Dendritic cell treated with granulocyte-macrophage colony-stimulating factor and Interleukin-4, amounts not matched to agents 40 ng/mL and 50 ng/mL, for 4 days (primary cell): ENCODE results near the gene TCERG1L.

Source experiments
- H3K27ac Mint-ChIP-seq: one replicate; pipeline ENCODE4 v1.8.0; 2022; ENCODE audit warnings: mild to moderate bottlenecking, mixed read lengths
- H3K27me3 Mint-ChIP-seq: one replicate; pipeline ENCODE4 v1.8.0; 2022; ENCODE audit warnings: mild to moderate bottlenecking, mixed read lengths
- H3K36me3 Mint-ChIP-seq: one replicate; pipeline ENCODE4 v1.8.0; 2022; ENCODE audit warnings: low read depth, mixed read lengths
- H3K4me1 Mint-ChIP-seq: one replicate; pipeline ENCODE4 v1.8.0; 2022; ENCODE audit warnings: low read depth, mixed read lengths
- H3K4me3 Mint-ChIP-seq: one replicate; pipeline ENCODE4 v1.8.0; 2022; ENCODE audit warnings: mild to moderate bottlenecking, moderate library complexity, mixed read lengths
- H3K9me3 Mint-ChIP-seq: one replicate; pipeline ENCODE4 v1.8.0; 2022; ENCODE audit warnings: mixed read lengths
- intact Hi-C: fragments of 100-400 bp; cut with micrococcal nuclease; formaldehyde crosslinking; loops from one replicate; pipeline ENCODE4 v1.15.0; 2022

The TCERG1L gene

GRCh38 chr10:131132681-131133080, 178.8 kb downstream of the TCERG1L start:
- Mint-ChIP-seq H3K27ac (no peak overlapping the region), H3K27me3 (no peaks in the 10 kb centered on the region), H3K4me3 (no peak overlapping the region), H3K9me3 (no peaks in the 10 kb centered on the region), H3K4me1 (no peaks in the 10 kb centered on the region), H3K36me3 (no peaks in the 10 kb centered on the region)
- intact Hi-C loops: no loop called here

GRCh38 chr10:131131726-131132591, 179.6 kb downstream of the TCERG1L start:
- no peak overlapping the region for H3K4me3 Mint-ChIP-seq
- H3K27me3 Mint-ChIP-seq: no peaks in the 10 kb centered on the region
- intact Hi-C loops: no loop called here
- H3K4me1 Mint-ChIP-seq: no peaks in the 10 kb centered on the region
- no peaks in the 10 kb centered on the region for H3K9me3 Mint-ChIP-seq
- no peaks in the 10 kb centered on the region for H3K36me3 Mint-ChIP-seq
- H3K27ac Mint-ChIP-seq: no peak overlapping the region

GRCh38 chr10:131130025-131130424, 181.5 kb downstream of the TCERG1L start:
- intact Hi-C loops: no loop called here
- Mint-ChIP-seq H3K4me1 (no peaks in the 10 kb centered on the region), H3K9me3 (no peaks in the 10 kb centered on the region), H3K27me3 (no peaks in the 10 kb centered on the region), H3K27ac (no peak overlapping the region), H3K36me3 (no peaks in the 10 kb centered on the region), H3K4me3 (no peak overlapping the region)

- intact Hi-C loops: no loop called here
- no peaks in the 10 kb centered on the region for H3K4me1 Mint-ChIP-seq
- no peaks in the 10 kb centered on the region for H3K27me3 Mint-ChIP-seq
Observed at GRCh38 chr10:131129544-131129943, 182.0 kb downstream of the TCERG1L start.

GRCh38 chr10:131128731-131129130, 182.8 kb downstream of the TCERG1L start:
- intact Hi-C loops: no loop called here
- no peaks in the 10 kb centered on the region for H3K4me1 Mint-ChIP-seq
- no peaks in the 10 kb centered on the region for H3K36me3 Mint-ChIP-seq
- no peak overlapping the region for H3K27ac Mint-ChIP-seq
- no peaks in the 10 kb centered on the region for H3K27me3 Mint-ChIP-seq
- H3K9me3 Mint-ChIP-seq: no peaks in the 10 kb centered on the region
- no peak overlapping the region for H3K4me3 Mint-ChIP-seq

More at GRCh38 chr10:131129544-131129943, 182.0 kb downstream of the TCERG1L start:
- no peaks in the 10 kb centered on the region for H3K36me3 Mint-ChIP-seq
- H3K27ac Mint-ChIP-seq: no peak overlapping the region
- no peak overlapping the region for H3K4me3 Mint-ChIP-seq
- H3K9me3 Mint-ChIP-seq: no peaks in the 10 kb centered on the region

- Mint-ChIP-seq H3K4me1 (no peaks in the 10 kb centered on the region), H3K27me3 (no peaks in the 10 kb centered on the region), H3K4me3 (no peak overlapping the region), H3K36me3 (no peaks in the 10 kb centered on the region), H3K27ac (no peak overlapping the region), H3K9me3 (peaks cover 6% of the 10 kb centered on the region)
- intact Hi-C loops: no loop called here
Observed at GRCh38 chr10:131127610-131128009, 183.9 kb downstream of the TCERG1L start.

- Mint-ChIP-seq H3K27me3 (no peaks in the 10 kb centered on the region), H3K27ac (no peak overlapping the region), H3K36me3 (no peaks in the 10 kb centered on the region), H3K9me3 (peaks cover 10% of the 10 kb centered on the region), H3K4me1 (no peaks in the 10 kb centered on the region), H3K4me3 (no peak overlapping the region)
- intact Hi-C loops: no loop called here
Observed at GRCh38 chr10:131127138-131127589, 184.4 kb downstream of the TCERG1L start.

- intact Hi-C loops: no loop called here
Observed at GRCh38 chr10:131126321-131127137, 185.0 kb downstream of the TCERG1L start.

GRCh38 chr10:131125511-131126225, 185.9 kb downstream of the TCERG1L start:
- Mint-ChIP-seq H3K9me3 (peaks cover 10% of the 10 kb centered on the region), H3K4me1 (no peaks in the 10 kb centered on the region), H3K4me3 (no peak overlapping the region), H3K36me3 (no peaks in the 10 kb centered on the region), H3K27me3 (no peaks in the 10 kb centered on the region), H3K27ac (no peak overlapping the region)
- intact Hi-C loops: no loop called here

More at GRCh38 chr10:131126321-131127137, 185.0 kb downstream of the TCERG1L start:
- no peak overlapping the region for H3K4me3 Mint-ChIP-seq
- H3K9me3 Mint-ChIP-seq: peaks cover 10% of the 10 kb centered on the region
- no peaks in the 10 kb centered on the region for H3K36me3 Mint-ChIP-seq
- no peaks in the 10 kb centered on the region for H3K4me1 Mint-ChIP-seq
- no peaks in the 10 kb centered on the region for H3K27me3 Mint-ChIP-seq
- no peak overlapping the region for H3K27ac Mint-ChIP-seq

- H3K9me3 Mint-ChIP-seq: peaks cover 10% of the 10 kb centered on the region
- no peaks in the 10 kb centered on the region for H3K4me1 Mint-ChIP-seq
- intact Hi-C loops: no loop called here
- no peak overlapping the region for H3K27ac Mint-ChIP-seq
- no peak overlapping the region for H3K4me3 Mint-ChIP-seq
- H3K36me3 Mint-ChIP-seq: no peaks in the 10 kb centered on the region
- no peaks in the 10 kb centered on the region for H3K27me3 Mint-ChIP-seq
Observed at GRCh38 chr10:131124945-131125344, 186.6 kb downstream of the TCERG1L start.

- H3K27ac Mint-ChIP-seq: no peak overlapping the region
- H3K36me3 Mint-ChIP-seq: no peaks in the 10 kb centered on the region
- no peaks in the 10 kb centered on the region for H3K27me3 Mint-ChIP-seq
- intact Hi-C loops: no loop called here
- H3K4me3 Mint-ChIP-seq: no peak overlapping the region
- no peaks in the 10 kb centered on the region for H3K4me1 Mint-ChIP-seq
- H3K9me3 Mint-ChIP-seq: peaks cover 10% of the 10 kb centered on the region
Observed at GRCh38 chr10:131123496-131123895, 188.0 kb downstream of the TCERG1L start.

GRCh38 chr10:131121511-131122035, 189.9 kb downstream of the TCERG1L start:
- Mint-ChIP-seq H3K36me3 (no peaks in the 10 kb centered on the region), H3K4me3 (no peak overlapping the region), H3K4me1 (no peaks in the 10 kb centered on the region), H3K9me3 (peaks cover 10% of the 10 kb centered on the region), H3K27me3 (no peaks in the 10 kb centered on the region), H3K27ac (no peak overlapping the region)
- intact Hi-C loops: no loop called here

GRCh38 chr10:131119626-131120355, 191.7 kb downstream of the TCERG1L start:
- peaks cover 10% of the 10 kb centered on the region for H3K9me3 Mint-ChIP-seq
- no peak overlapping the region for H3K27ac Mint-ChIP-seq
- H3K27me3 Mint-ChIP-seq: no peaks in the 10 kb centered on the region
- no peaks in the 10 kb centered on the region for H3K4me1 Mint-ChIP-seq
- no peaks in the 10 kb centered on the region for H3K36me3 Mint-ChIP-seq
- intact Hi-C loops: no loop called here
- no peak overlapping the region for H3K4me3 Mint-ChIP-seq
